ENCODE data around the gene SCML1. TPM values are rescaled to one million over a fixed set of nuclear protein-coding genes. Genes with fewer than 3 reads are reported as not detected.

Gene SCML1
- total and polyA plus RNA-seq, 9 of the 15 experiments (the other 6 are each of a cell fraction or from before 2014, with no cell fraction given) = 0.01 to 0.04 (median 0.04) TPM; not detected in 6

DNA sequence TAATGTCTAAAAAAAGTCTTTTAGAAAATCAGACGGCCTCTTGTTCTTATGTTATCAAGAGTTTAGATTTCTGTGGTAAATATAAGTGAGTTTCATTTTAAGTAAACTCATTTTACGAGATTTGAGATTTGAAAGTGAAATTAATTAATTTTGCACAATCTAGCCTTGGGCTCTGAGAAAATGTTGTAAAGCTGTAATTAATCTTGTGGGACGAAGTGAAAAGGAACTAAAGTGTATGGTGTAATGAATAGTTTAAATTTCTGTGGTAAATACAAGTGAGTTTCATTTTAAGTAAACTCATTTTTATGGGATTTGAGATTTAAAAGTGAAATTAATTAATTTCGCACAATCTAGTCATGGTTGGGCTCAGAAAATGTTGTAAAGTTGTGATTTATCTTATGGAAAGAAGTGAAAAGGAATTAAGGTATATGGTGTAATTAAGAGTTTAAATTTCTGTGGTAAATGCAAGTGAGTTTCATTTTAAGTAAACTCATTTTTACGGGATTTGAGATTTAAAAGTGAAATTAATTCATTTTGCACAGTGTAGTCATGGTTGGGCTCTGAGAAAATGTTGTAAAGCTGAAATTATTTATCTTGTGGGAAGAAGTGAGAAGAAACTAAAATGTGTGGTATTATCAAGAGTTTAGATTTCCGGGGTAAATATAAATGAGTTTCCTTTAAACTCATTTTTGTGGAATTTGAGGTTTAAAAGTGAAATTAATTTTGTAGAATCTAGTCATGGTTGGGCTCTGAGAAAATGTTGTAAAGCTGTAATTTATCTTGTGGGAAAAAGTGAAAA lies 1.6 kb downstream of the SCML1 start:
- ATAC-seq (no peak), DNase-seq (ENCODE audit: extremely low read depth in 1 of 4, low spot score in 3 of 4) (no peak), FAIRE-seq (no peak)
- H3K27ac ChIP-seq (ENCODE audit: extremely low read depth, low read depth, low read length) = no peak overlapping the region
- in situ Hi-C loops (cut with MboI) (no loop called here), intact Hi-C loops (cut with micrococcal nuclease) (no loop called here)
- BruUV-seq (replicated peaks) = no TSS peak
- no peak overlapping the region for H2AFZ ChIP-seq (ENCODE audit: low read depth, low read length)
- H3K9ac ChIP-seq (ENCODE audit: insufficient read depth in 1 of 2, low read depth in 2 of 2, low read length in 2 of 2) = no peak overlapping the region
- ChIA-PET CTCF (ENCODE audit: low intra/inter-chr PET ratio) (no interaction called here), POLR2A (no interaction called here)
- WGBS (ENCODE audit: insufficient coverage, low coverage, missing lambda C conversion rate) = 1% methylated on average over 6 of the region's 6 CpGs
- H3K27me3 ChIP-seq (ENCODE audit: control insufficient read depth in 2 of 2, insufficient read depth in 2 of 2, low read length in 2 of 2) = no peaks in the 10 kb centered on the region
- H3K9me3 ChIP-seq (replicated peaks; ENCODE audit: control insufficient read depth, insufficient read depth, low read depth, low read length) = no peaks in the 10 kb centered on the region; the same call in 1 of the 2 replicates
- no peaks in the 10 kb centered on the region for H3K79me2 ChIP-seq (ENCODE audit: control insufficient read depth, insufficient read depth, low read length)
- no peaks in the 10 kb centered on the region for H3K36me3 ChIP-seq (ENCODE audit: control insufficient read depth, insufficient read depth, low read length)
- no peaks in the 10 kb centered on the region; a peak in 1 of 5 replicates for H3K4me1 ChIP-seq (replicated peaks in 1 of 2; ENCODE audit: control insufficient read depth in 2 of 2, insufficient read depth in 2 of 2, low read length in 2 of 2)
- H3K9me1 ChIP-seq (ENCODE audit: control insufficient read depth, insufficient read depth, low read length) = no peaks in the 10 kb centered on the region
- no peaks in the 10 kb centered on the region for H4K20me1 ChIP-seq (replicated peaks; ENCODE audit: control insufficient read depth, insufficient read depth, low read length)
- no peak overlapping the region for H3K4me3 ChIP-seq
- H3K4me2 ChIP-seq (ENCODE audit: insufficient read depth, low read length) = no peak overlapping the region
- TF ChIP-seq SIRT6 (IDR thresholded peaks at IDR 0.05; ENCODE audit: low read depth, low read length) (no peak), ZNF766 (CRISPR knock-in tag; conservative IDR thresholded peaks at IDR 0.05) (no peak), TAF1 (IDR thresholded peaks at IDR 0.05; ENCODE audit: control insufficient read depth, extremely low read depth, insufficient read depth, low read length, severe bottlenecking) (no peak), MCM7 (IDR thresholded peaks at IDR 0.05) (no peak), ZNF75A (CRISPR knock-in tag; IDR thresholded peaks at IDR 0.05) (no peak), HNRNPL (IDR thresholded peaks at IDR 0.05; ENCODE audit: low read depth, low read length) (no peak)
- TF ChIP-seq, protein P1, sequence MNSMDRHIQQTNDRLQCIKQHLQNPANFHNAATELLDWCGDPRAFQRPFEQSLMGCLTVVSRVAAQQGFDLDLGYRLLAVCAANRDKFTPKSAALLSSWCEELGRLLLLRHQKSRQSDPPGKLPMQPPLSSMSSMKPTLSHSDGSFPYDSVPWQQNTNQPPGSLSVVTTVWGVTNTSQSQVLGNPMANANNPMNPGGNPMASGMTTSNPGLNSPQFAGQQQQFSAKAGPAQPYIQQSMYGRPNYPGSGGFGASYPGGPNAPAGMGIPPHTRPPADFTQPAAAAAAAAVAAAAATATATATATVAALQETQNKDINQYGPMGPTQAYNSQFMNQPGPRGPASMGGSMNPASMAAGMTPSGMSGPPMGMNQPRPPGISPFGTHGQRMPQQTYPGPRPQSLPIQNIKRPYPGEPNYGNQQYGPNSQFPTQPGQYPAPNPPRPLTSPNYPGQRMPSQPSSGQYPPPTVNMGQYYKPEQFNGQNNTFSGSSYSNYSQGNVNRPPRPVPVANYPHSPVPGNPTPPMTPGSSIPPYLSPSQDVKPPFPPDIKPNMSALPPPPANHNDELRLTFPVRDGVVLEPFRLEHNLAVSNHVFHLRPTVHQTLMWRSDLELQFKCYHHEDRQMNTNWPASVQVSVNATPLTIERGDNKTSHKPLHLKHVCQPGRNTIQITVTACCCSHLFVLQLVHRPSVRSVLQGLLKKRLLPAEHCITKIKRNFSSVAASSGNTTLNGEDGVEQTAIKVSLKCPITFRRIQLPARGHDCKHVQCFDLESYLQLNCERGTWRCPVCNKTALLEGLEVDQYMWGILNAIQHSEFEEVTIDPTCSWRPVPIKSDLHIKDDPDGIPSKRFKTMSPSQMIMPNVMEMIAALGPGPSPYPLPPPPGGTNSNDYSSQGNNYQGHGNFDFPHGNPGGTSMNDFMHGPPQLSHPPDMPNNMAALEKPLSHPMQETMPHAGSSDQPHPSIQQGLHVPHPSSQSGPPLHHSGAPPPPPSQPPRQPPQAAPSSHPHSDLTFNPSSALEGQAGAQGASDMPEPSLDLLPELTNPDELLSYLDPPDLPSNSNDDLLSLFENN (IDR thresholded peaks at IDR 0.05; ENCODE audit: low read depth in 2 of 2, low read length in 2 of 2) = no peak
- TF ChIP-seq, protein P2, sequence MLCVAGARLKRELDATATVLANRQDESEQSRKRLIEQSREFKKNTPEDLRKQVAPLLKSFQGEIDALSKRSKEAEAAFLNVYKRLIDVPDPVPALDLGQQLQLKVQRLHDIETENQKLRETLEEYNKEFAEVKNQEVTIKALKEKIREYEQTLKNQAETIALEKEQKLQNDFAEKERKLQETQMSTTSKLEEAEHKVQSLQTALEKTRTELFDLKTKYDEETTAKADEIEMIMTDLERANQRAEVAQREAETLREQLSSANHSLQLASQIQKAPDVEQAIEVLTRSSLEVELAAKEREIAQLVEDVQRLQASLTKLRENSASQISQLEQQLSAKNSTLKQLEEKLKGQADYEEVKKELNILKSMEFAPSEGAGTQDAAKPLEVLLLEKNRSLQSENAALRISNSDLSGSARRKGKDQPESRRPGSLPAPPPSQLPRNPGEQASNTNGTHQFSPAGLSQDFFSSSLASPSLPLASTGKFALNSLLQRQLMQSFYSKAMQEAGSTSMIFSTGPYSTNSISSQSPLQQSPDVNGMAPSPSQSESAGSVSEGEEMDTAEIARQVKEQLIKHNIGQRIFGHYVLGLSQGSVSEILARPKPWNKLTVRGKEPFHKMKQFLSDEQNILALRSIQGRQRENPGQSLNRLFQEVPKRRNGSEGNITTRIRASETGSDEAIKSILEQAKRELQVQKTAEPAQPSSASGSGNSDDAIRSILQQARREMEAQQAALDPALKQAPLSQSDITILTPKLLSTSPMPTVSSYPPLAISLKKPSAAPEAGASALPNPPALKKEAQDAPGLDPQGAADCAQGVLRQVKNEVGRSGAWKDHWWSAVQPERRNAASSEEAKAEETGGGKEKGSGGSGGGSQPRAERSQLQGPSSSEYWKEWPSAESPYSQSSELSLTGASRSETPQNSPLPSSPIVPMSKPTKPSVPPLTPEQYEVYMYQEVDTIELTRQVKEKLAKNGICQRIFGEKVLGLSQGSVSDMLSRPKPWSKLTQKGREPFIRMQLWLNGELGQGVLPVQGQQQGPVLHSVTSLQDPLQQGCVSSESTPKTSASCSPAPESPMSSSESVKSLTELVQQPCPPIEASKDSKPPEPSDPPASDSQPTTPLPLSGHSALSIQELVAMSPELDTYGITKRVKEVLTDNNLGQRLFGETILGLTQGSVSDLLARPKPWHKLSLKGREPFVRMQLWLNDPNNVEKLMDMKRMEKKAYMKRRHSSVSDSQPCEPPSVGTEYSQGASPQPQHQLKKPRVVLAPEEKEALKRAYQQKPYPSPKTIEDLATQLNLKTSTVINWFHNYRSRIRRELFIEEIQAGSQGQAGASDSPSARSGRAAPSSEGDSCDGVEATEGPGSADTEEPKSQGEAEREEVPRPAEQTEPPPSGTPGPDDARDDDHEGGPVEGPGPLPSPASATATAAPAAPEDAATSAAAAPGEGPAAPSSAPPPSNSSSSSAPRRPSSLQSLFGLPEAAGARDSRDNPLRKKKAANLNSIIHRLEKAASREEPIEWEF (CRISPR knock-in tag; IDR thresholded peaks at IDR 0.05) = no peak
- TF ChIP-seq, protein P3, sequence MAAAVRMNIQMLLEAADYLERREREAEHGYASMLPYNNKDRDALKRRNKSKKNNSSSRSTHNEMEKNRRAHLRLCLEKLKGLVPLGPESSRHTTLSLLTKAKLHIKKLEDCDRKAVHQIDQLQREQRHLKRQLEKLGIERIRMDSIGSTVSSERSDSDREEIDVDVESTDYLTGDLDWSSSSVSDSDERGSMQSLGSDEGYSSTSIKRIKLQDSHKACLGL (CRISPR knock-in tag; IDR thresholded peaks at IDR 0.05; ENCODE audit: borderline replicate concordance, poor library complexity, severe bottlenecking) = no peak

All from K562 (cell line).